H9 (cell line): Measurements from ENCODE around the gene MARK4. TPM values are rescaled to one million over a fixed set of nuclear protein-coding genes. Genes with fewer than 3 reads are reported as not detected.

Experiments used
- DNase-seq: peaks from one replicate; pipeline ENCODE4 v3.0.0-alpha.2; 2017
- H2AFZ ChIP-seq: one replicate; pipeline ENCODE4 v1.6.1; 2013; ENCODE audit warnings: mild to moderate bottlenecking, low read length, control low read depth, moderate library complexity
- H2AK5ac ChIP-seq: 2 replicates; pipeline ENCODE4 v1.6.1; 2013; ENCODE audit warnings: low read length, control low read depth, mixed read lengths; ENCODE audit not compliant: insufficient read length
- H2BK120ac ChIP-seq: one replicate; pipeline ENCODE4 v1.6.1; 2013; ENCODE audit warnings: low read depth, mild to moderate bottlenecking, low read length, control low read depth, inconsistent platforms; ENCODE audit not compliant: poor library complexity, severe bottlenecking
- H2BK12ac ChIP-seq: 2 replicates; pipeline ENCODE4 v1.6.1; 2013; ENCODE audit warnings: low read length, control low read depth, mixed read lengths, low read depth; ENCODE audit not compliant: insufficient read length
- H2BK15ac ChIP-seq: 2 replicates; pipeline ENCODE4 v1.6.1; 2013; ENCODE audit warnings: low read depth, low read length, control low read depth
- H2BK20ac ChIP-seq: one replicate; pipeline ENCODE4 v1.6.1; 2013; ENCODE audit warnings: low read depth, mild to moderate bottlenecking, low read length, control low read depth, inconsistent platforms; ENCODE audit not compliant: poor library complexity, severe bottlenecking
- H2BK5ac ChIP-seq: 2 replicates; pipeline ENCODE4 v1.6.1; 2013; ENCODE audit warnings: low read length, control low read depth, mixed read lengths; ENCODE audit not compliant: insufficient read length
- H3K14ac ChIP-seq: 2 replicates; pipeline ENCODE4 v1.6.1; 2013; ENCODE audit warnings: low read length, control low read depth; ENCODE audit not compliant: insufficient read depth
- H3K18ac ChIP-seq: 2 replicates; pipeline ENCODE4 v1.6.1; 2013; ENCODE audit warnings: low read depth, mild to moderate bottlenecking, mixed read lengths, low read length, control low read depth; ENCODE audit not compliant: insufficient read length
- H3K23ac ChIP-seq: 2 replicates; pipeline ENCODE4 v1.6.1; 2013; ENCODE audit warnings: low read length, control low read depth, mixed read lengths, low read depth; ENCODE audit not compliant: insufficient read length
- H3K23me2 ChIP-seq: 2 replicates; pipeline ENCODE4 v1.6.1; 2013; ENCODE audit warnings: low read depth, mild to moderate bottlenecking, mixed read lengths, low read length, control low read depth; ENCODE audit not compliant: insufficient read length, poor library complexity, severe bottlenecking
- H3K27ac ChIP-seq: 2 replicates; pipeline ENCODE4 v1.5.1; 2013; ENCODE audit warnings: low read length, control low read depth, mixed read lengths, low read depth; ENCODE audit not compliant: insufficient read length
- H3K27me3 ChIP-seq: 2 replicates; pipeline ENCODE4 v1.6.1; 2013; ENCODE audit warnings: low read length, control low read depth, inconsistent platforms; ENCODE audit not compliant: insufficient read depth
- H3K4ac ChIP-seq: 2 replicates; pipeline ENCODE4 v1.6.1; 2013; ENCODE audit warnings: low read depth, mild to moderate bottlenecking, control low read depth, inconsistent platforms, low read length, moderate library complexity
- H3K4me1 ChIP-seq: 2 replicates; pipeline ENCODE4 v1.6.1; 2013; ENCODE audit warnings: low read length, control low read depth, inconsistent platforms; ENCODE audit not compliant: insufficient read depth
- H3K4me2 ChIP-seq: 2 replicates; pipeline ENCODE4 v1.6.1; 2013; ENCODE audit warnings: low read length, control low read depth, mixed read lengths; ENCODE audit not compliant: insufficient read length, insufficient read depth
- H3K56ac ChIP-seq: 2 replicates; pipeline ENCODE4 v1.6.1; 2013; ENCODE audit warnings: low read depth, mild to moderate bottlenecking, mixed read lengths, low read length, control low read depth; ENCODE audit not compliant: insufficient read length
- H3K79me1 ChIP-seq: 2 replicates; pipeline ENCODE4 v1.6.1; 2013; ENCODE audit warnings: low read depth, mild to moderate bottlenecking, moderate library complexity, low read length, control low read depth, inconsistent platforms; ENCODE audit not compliant: insufficient read depth, poor library complexity, severe bottlenecking
- H3K79me2 ChIP-seq: 2 replicates; pipeline ENCODE4 v1.6.1; 2013; ENCODE audit warnings: low read length, control low read depth, inconsistent platforms; ENCODE audit not compliant: insufficient read depth
- H3K9ac ChIP-seq: 2 replicates; pipeline ENCODE4 v1.6.1; 2013; ENCODE audit warnings: low read length, control low read depth, mixed read lengths; ENCODE audit not compliant: insufficient read length; ENCODE audit errors: extremely low read depth
- H3K9me3 ChIP-seq: one replicate; pipeline ENCODE4 v1.6.1; 2013; ENCODE audit warnings: low read depth, low read length, inconsistent platforms; ENCODE audit not compliant: control insufficient read depth
- H3T11ph ChIP-seq: one replicate; pipeline ENCODE4 v1.6.1; 2013; ENCODE audit warnings: mild to moderate bottlenecking, low read length, control low read depth, inconsistent platforms
- H4K20me1 ChIP-seq: one replicate; pipeline ENCODE4 v1.6.1; 2013; ENCODE audit not compliant: control insufficient read depth, insufficient read length, insufficient read depth
- H4K5ac ChIP-seq: 2 replicates; pipeline ENCODE4 v1.6.1; 2013; ENCODE audit warnings: low read depth, mild to moderate bottlenecking, mixed read lengths, low read length, control low read depth; ENCODE audit not compliant: insufficient read length
- H4K8ac ChIP-seq: replicated peaks from 2 replicates; pipeline ENCODE4 v1.6.1; 2013; ENCODE audit warnings: low read length, control low read depth, mixed read lengths, low read depth; ENCODE audit not compliant: insufficient read length
- H4K91ac ChIP-seq: 2 replicates; pipeline ENCODE4 v1.6.1; 2013; ENCODE audit warnings: low read depth, mild to moderate bottlenecking, moderate library complexity, mixed read lengths, low read length, control low read depth; ENCODE audit not compliant: insufficient read length
- H3K27ac Mint-ChIP-seq, 3 experiments: 2 replicates in 2 of 3; 3 replicates in 1 of 3; pipeline ENCODE4 v1.8.0; 2020 to 2021; ENCODE audit warnings: mixed read lengths in 3 of 3, mild to moderate bottlenecking in 1 of 3, moderate library complexity in 1 of 3
- H3K27me3 Mint-ChIP-seq: 2 replicates; pipeline ENCODE4 v1.8.0; 2021; ENCODE audit warnings: low read depth, mild to moderate bottlenecking, moderate library complexity, mixed read lengths
- H3K36me3 Mint-ChIP-seq, 3 experiments: 2 replicates in 2 of 3; 3 replicates in 1 of 3; pipeline ENCODE4 v1.8.0; 2020 to 2021; ENCODE audit warnings: low read depth in 3 of 3, mixed read lengths in 3 of 3; ENCODE audit not compliant: insufficient read depth in 1 of 3
- H3K4me1 Mint-ChIP-seq, 2 experiments: 2 replicates each; pipeline ENCODE4 v1.8.0; 2020; ENCODE audit warnings: mixed read lengths in 2 of 2
- H3K4me3 Mint-ChIP-seq, 2 experiments: 2 replicates in 1 of 2; 3 replicates in 1 of 2; pipeline ENCODE4 v1.8.0; 2020 to 2021; ENCODE audit warnings: mild to moderate bottlenecking in 2 of 2, mixed read lengths in 2 of 2, moderate library complexity in 1 of 2
- H3K9me3 Mint-ChIP-seq, 2 experiments: 2 replicates in 1 of 2; 3 replicates in 1 of 2; pipeline ENCODE4 v1.8.0; 2020; ENCODE audit warnings: mild to moderate bottlenecking in 2 of 2, mixed read lengths in 2 of 2, moderate library complexity in 1 of 2
- CTCF ChIP-seq: fragments of 200-600 bp; sonication (generic); conservative IDR thresholded peaks from 3 replicates; pipeline ENCODE4 v1.8.0; 2021; ENCODE audit warnings: antibody characterized with exemption, mild to moderate bottlenecking
- WGBS: extraction: QIAGEN DNeasy Blood & Tissue Kit; methylation state at CpG from one replicate; pipeline ENCODE4 v1.1.7; 2013; ENCODE audit warnings: missing lambda C conversion rate, low lambda C conversion rate, mixed read lengths; ENCODE audit not compliant: insufficient read length; ENCODE audit errors: extremely low coverage; 5-methylcytosine and 5-hydroxymethylcytosine counted together
- total RNA-seq: library from RNA; stranded (reverse); gene quantifications from 2 replicates; pipeline ENCODE4 v1.2.1, GENCODE V29; 2021

MARK4 gene
- total RNA-seq, 1 experiment from 2014 or later: 44.7 TPM

- no peak overlapping the region for H4K91ac ChIP-seq
- DNase-seq: no peak
- H3K23me2 ChIP-seq: no peaks in the 10 kb centered on the region
- H2BK20ac ChIP-seq: no peak overlapping the region
- no peaks in the 10 kb centered on the region for H3K79me1 ChIP-seq
- H3K9me3 ChIP-seq: no peaks in the 10 kb centered on the region
- H2BK120ac ChIP-seq: no peak overlapping the region
- H3K9me3 Mint-ChIP-seq: no peaks in the 10 kb centered on the region; a peak in 1 of 5 replicates
- no peak overlapping the region for H2AK5ac ChIP-seq
- no peaks in the 10 kb centered on the region for H3K27me3 ChIP-seq
- H3K79me2 ChIP-seq: no peaks in the 10 kb centered on the region
- no peak overlapping the region for H2AFZ ChIP-seq
- H3K27me3 Mint-ChIP-seq: peaks cover 58% of the 10 kb centered on the region
- no peak overlapping the region for H2BK12ac ChIP-seq
- no peak overlapping the region for H3K9ac ChIP-seq
- no peak overlapping the region for H2BK15ac ChIP-seq
- H4K20me1 ChIP-seq: no peaks in the 10 kb centered on the region
- no peak overlapping the region for H4K5ac ChIP-seq
- H3K14ac ChIP-seq: no peak overlapping the region
- H3K27ac Mint-ChIP-seq: peak overlapping the region in 1 of 3 experiments; percentile 80; a peak in 1 of 7 replicates
- no peak for TF ChIP-seq CTCF
- H3K4me1 Mint-ChIP-seq: peaks cover 15 to 28% of the 10 kb centered on the region in 2 experiments
- H3K23ac ChIP-seq: no peak overlapping the region
- no peaks in the 10 kb centered on the region for H3K36me3 Mint-ChIP-seq
- no peak overlapping the region for H3K27ac ChIP-seq
- H3K18ac ChIP-seq: no peak overlapping the region
- H2BK5ac ChIP-seq: no peak overlapping the region
- H3K4me3 Mint-ChIP-seq: no peak overlapping the region; a peak in 1 of 5 replicates
- no CpG with 5 or more reads among the region's 7 CpGs for WGBS
- no peaks in the 10 kb centered on the region for H3K4me1 ChIP-seq
- no peak overlapping the region for H3K4ac ChIP-seq
- no peak overlapping the region for H3K56ac ChIP-seq
- H4K8ac ChIP-seq: no peak overlapping the region
- no peak overlapping the region for H3T11ph ChIP-seq
- no peak overlapping the region for H3K4me2 ChIP-seq
Measured at GRCh38 chr19:45321848-45322247, 70.8 kb downstream of the MARK4 start.
